Astrocyte of the spinal cord (primary cell): ENCODE measurements around the gene SMIM5.
A peak's percentile ranks its signal among the peaks of the same experiment; 100 is the strongest.

Experiments
- DNase-seq: peaks from one replicate; pipeline ENCODE4 v3.0.0; 2011; ENCODE audit warnings: low read depth, low spot score
- H3K4me3 ChIP-seq: 2 replicates; pipeline ENCODE4 v1.5.1; 2011; ENCODE audit warnings: low read depth, mild to moderate bottlenecking, low read length, moderate library complexity
- CTCF ChIP-seq: IDR thresholded peaks from 2 replicates; pipeline ENCODE4 v1.5.1; 2012; ENCODE audit warnings: low read depth, mild to moderate bottlenecking, low read length, inconsistent platforms
- in situ Hi-C: cut with HindIII; loops from 2 replicates; pipeline ENCODE4 v1.10.0; 2017; ENCODE audit warnings: low sequenced_read_pairs

Gene SMIM5

GRCh38 chr17:75630071-75630917 is 2.9 kb upstream of the SMIM5 start:
- DNase-seq, result no peak
- H3K4me3 ChIP-seq, result no peak overlapping the region
- no peak for TF ChIP-seq CTCF
- in situ Hi-C loops, result no loop called here

GRCh38 chr17:75631353-75631752 is 1.9 kb upstream of the SMIM5 start:
- no peak for TF ChIP-seq CTCF
- no peak for DNase-seq
- H3K4me3 ChIP-seq, result no peak overlapping the region
- in situ Hi-C loops, result no loop called here

GRCh38 chr17:75632428-75632827 is 806 bp upstream of the SMIM5 start:
- H3K4me3 ChIP-seq, result no peak overlapping the region
- no peak for DNase-seq
- in situ Hi-C loops, result no loop called here
- no peak for TF ChIP-seq CTCF

DNA sequence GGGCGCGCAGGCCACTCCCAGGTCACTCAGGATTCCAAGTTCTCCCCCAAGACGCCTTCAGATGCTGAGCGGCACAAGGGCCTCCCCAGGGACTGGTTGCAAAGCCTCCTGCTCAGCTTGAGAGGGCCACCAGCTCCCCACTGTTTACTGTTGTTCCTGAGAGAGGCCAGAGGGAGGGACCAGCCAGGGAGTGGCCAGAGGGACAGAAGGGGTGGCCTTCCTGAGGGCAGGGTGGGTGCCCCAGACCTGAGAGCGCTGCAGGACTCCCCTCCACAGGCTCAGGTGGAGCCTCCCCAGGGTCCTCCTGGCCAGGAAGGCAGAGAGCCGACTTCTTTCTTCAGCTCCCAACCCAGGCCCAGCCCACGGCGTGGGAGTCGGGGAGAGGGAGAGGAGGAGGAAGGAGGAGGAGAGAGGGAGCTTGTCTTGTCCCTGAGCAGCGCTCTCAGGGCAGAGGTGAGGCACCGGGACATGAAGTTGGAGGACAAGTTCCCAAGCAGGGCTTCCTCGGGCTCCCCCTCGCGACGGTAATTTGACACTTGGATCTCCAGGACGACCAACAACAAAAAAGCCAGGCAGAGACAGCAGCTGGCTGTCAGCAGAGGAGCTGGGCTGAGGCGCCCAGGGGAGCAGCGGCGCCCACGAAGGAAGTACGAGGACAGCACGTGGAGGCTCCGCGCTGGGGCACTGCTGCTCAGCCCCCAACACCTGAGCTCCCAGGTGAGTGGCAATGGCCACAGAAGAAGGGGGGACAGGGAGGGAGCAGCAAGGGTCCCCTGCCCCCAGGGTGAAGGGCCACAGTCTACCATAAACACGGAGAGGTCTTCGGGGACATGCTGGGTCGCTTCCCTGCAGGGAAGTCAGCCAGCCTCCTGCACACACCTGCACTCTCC is 497 bp downstream of the SMIM5 start:
- TF ChIP-seq CTCF, result peak; percentile 79
- H3K4me3 ChIP-seq, result no peak overlapping the region
- peak; percentile 92 for DNase-seq
- in situ Hi-C loops, result no loop called here

GRCh38 chr17:75634376-75634740 is 1.1 kb downstream of the SMIM5 start:
- in situ Hi-C loops, result no loop called here
- TF ChIP-seq CTCF, result no peak
- no peak for DNase-seq
- no peak overlapping the region for H3K4me3 ChIP-seq

DNA sequence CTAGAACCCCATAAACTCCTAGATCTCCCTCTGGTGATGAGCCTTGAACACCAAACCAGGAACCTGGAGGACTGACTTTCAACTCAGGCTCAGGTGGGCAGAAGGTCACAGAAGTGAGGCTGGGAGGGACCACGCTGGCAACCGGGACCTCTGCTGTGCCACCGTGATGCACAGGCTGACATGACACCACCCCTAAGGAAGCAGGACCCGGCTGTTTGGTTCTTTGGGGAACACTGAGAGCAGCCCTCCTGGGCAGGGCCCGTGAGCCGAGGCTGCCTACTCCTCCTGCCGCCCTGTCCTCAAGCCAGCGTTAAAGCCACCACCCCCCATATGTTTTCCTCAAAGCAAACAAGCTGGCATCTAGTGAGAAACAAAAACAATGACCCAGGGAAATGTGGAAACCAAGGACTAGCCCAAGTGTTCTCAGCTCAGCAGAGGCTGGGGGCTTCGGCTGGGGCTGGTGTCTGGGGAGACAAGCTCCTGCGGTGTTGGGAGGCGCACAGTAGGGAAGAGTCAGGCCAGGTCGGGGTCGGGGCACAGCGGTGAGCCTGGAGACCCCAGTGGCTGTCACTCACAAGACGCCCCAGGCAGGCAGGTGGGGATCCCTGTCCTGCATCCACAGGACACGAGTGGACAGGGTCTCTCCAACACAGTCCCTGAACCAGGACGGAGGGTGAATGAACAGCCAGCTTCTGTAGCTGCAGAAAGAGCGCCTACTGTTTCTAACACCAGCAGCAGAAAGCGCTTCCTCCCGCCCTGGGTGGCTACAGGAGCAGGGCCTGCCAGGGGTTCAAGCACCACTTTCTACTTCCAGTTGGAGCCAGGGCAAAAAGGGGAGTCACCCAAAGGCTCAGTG is 1.7 kb downstream of the SMIM5 start:
- in situ Hi-C loops, result no loop called here
- no peak for DNase-seq
- H3K4me3 ChIP-seq, result no peak overlapping the region
- no peak for TF ChIP-seq CTCF
